ENCODE data around the gene MPZL1.
A peak's percentile ranks its signal among the peaks of the same experiment; 100 is the strongest.
"Not testable (repeated sequence)": the region's sequence is repeated elsewhere in the genome, so short reads cannot be mapped to it uniquely, and the experiment has no call there.

Gene MPZL1

DNA sequence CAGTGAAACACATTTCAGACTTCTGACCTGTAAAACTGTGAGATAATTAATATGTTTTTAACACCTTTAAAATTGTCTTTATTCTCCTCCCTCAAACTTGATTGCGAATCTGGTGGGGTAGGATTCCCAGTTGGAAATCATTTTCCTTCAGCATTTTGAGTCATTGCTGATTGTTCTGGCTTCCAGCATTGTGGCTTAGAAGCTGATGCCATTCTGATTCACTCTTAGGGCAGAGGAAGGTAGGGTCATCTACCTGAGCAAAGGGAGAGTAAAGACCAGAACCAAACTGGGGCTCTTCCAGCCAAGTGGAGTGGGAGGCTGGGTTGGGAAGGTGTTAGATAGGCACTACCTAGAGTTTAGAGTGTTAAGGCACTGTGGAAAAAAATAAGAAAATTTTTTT is 61.2 kb downstream of the MPZL1 start:
- no peak for DNase-seq

GRCh38 chr1:167784876-167785550 is 63.2 kb downstream of the MPZL1 start:
- DNase-seq: no peak

DNA sequence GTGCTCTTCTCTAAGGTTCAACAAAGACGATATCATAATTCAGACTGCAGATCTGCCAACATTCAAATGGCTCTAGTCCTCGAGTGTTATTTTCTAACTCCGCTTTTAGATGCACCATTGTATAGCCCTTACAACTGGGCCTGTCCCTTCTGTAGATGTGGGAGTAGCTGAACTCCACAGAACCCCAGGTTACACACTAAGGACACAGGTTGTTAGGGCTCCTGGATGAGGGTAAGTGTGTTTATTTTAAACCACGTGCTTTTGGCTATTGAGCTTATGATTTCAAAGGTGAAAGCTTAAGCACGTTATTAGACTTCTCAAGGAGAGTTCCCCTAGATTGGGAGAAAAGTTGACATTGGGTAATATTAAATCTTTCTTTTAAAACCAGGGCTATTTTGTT is 64.7 kb downstream of the MPZL1 start:
- DNase-seq: no peak

- no peak for DNase-seq
Measured at GRCh38 chr1:167789501-167789900, 67.7 kb downstream of the MPZL1 start.

- DNase-seq: no peak
Measured at GRCh38 chr1:167790117-167790516, 68.3 kb downstream of the MPZL1 start.

GRCh38 chr1:167791281-167792187 is 69.8 kb downstream of the MPZL1 start:
- DNase-seq: no peak

- DNase-seq: no peak
Measured at GRCh38 chr1:167792188-167792565, 70.4 kb downstream of the MPZL1 start.

GRCh38 chr1:167794043-167794442 is 72.3 kb downstream of the MPZL1 start:
- DNase-seq: no peak

- DNase-seq: no peak
Measured at GRCh38 chr1:167795810-167796740, 74.3 kb downstream of the MPZL1 start.

GRCh38 chr1:167797015-167797414 is 75.2 kb downstream of the MPZL1 start:
- DNase-seq: peak; percentile 93

GRCh38 chr1:167798952-167799351 is 77.2 kb downstream of the MPZL1 start:
- no peak for DNase-seq

DNA sequence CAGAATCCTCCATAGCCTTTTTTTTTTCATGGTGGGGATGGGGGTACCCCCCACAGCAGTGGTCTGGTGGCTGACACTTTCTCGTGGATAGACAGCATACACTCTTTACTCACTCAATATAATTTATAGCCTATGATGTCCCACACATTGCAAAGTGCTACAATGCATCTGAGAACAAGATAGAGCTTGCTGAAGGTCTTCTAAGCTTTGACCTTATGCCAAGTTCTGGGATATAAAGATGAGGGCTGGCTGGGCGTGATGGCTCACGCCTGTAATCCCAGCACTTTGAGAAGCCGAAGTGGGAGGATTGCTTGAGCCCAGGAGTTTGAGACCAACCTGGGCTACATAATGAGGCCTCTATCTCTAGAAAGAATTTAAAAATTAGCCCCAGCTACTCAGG is 78.0 kb downstream of the MPZL1 start:
- no peak for DNase-seq

DNA sequence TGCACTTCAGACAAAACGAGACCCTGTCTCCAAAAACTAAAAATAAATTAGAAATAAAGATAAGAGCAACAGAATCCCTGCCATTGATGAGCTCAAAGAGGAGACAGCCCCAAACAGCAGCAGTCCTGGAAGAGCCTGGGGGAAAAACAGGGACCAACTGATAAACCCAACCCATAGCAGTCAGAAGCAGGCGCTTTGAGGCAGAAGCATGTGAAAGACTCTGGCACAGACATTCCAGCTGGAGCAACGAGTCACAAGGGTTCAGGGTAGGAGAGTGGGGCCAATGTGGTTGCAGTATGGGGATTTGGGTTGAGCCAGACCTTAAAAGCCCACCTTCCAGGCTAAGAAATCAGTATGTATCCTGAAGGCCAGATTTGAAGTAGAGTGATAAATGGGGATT is 78.5 kb downstream of the MPZL1 start:
- DNase-seq: no peak

GRCh38 chr1:167802235-167802634 is 80.5 kb downstream of the MPZL1 start:
- no peak for DNase-seq

DNA sequence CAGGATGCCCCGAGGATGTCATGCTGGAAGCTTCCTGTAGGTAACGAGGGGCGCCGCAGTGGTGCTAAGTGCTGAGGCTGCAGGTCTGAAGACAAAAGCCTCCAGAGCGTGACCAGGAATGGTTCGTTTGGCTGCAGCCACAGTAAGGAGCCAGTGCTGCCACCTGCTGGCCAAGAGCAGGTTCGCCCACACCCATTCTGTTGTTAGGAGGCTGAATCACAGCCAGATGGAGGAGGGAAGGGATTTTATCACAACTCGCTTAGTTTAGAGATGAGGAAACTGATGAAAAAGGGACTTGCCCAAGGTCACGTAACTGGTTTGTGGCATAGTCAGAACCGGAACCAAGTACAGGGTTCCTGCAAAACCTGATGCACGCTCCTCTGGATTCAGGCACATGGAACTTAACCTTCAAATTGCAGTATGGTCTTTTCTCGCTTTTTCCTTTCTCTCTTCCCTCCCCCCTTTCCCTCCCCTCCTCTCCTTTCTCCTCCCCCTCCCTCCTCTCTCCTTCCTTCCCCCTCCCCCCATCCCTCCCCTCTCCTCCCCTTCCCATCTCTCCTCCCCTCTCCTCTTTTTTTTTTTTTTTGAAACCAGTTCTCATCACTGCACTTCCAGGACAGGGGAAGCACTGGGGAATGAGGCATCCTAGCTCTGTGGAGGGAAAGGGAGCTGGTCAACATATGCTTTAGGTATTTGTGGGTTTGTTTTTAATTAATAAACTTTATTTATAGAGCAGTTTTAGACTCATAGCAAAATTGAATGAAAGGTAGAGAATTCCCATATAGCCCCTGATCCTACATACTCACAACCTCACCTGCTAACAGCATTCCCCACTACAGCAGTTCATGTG is 81.8 kb downstream of the MPZL1 start:
- peak; percentile 98 for DNase-seq

- no peak for DNase-seq
Measured at GRCh38 chr1:167805041-167805556, 83.3 kb downstream of the MPZL1 start.

DNA sequence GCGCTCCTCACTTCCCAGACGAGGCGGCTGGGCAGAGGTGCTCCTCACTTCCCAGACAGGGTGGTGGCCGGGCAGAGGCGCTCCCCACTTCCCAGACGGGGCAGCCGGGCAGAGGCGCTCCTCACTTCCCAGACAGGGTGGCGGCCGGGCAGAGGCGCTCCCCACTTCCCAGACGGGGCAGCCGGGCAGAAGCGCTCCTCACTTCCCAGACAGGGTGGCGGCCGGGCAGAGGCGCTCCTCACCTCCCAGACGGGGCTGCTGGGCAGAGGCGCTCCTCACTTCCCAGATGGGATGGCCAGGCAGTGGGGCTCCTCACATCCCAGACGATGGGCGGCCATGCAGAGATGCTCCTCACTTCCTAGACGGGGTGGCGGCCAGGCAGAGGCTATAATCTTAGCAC is 84.5 kb downstream of the MPZL1 start:
- DNase-seq: not testable (repeated sequence)

- not testable (repeated sequence) for DNase-seq
Measured at GRCh38 chr1:167806676-167807075, 84.9 kb downstream of the MPZL1 start.

DNA sequence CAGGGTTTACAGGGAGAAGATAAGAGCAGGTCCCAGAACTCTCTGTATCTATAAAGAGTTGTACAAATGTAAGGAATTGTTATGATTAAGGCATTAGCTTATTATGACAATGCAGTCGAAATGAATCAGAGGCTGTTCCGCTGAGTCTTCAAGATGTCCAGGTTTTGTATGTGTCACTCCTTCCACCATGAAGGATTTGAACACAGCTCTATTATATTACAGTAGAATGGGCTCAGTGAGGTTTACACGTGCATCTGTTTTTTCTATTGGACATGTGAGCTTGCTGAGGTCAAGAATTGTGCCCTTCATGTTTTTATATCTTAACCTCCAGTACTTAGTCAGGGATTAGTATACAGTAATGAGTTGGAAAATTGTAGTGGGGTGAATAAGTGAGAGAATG is 86.3 kb downstream of the MPZL1 start:
- no peak for DNase-seq

DNA sequence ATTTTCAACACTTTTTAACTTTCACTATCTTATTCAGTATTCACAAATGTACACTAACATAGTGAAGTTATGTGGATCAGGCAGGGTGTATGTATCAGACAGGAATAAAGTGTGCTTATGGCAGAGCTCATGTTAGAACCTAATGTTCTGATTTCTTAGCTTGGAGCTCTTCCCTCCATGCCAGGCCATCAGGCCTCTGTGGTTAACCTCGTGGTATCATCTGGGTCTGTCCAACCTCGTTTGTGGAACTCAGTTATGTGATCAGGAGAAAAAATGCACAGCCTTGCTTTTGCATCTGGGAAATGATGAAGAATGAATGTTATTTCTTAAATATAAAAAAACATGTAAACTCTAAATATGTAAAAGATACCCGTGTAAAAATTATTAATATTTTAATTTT is 86.9 kb downstream of the MPZL1 start:
- DNase-seq: peak; percentile 46

GRCh38 chr1:167812972-167813371 is 91.2 kb downstream of the MPZL1 start:
- DNase-seq: no peak

DNA sequence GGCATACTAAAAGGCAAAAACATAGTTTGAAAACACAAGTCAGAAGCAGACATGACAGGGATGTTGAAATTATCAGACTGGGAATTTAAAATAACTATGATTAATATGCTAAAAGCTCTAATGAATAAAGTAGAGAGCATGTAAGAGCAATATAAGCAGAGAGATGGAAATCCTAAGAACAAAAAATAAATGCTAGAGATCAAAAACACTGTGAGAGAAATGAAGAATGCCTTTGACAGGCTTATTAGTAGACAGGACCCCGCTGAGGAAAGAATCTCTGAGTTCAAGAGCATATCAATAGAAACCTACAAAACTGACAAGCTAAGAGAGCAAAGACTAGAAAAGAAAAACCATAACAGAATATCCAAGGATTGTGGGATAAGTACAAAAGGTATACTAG is 93.9 kb downstream of the MPZL1 start:
- no peak for DNase-seq
